ENCODE results near the gene CEP20. TPM values are rescaled to one million over a fixed set of nuclear protein-coding genes. Genes with fewer than 3 reads are reported as not detected.

The CEP20 gene
- total RNA-seq, 1 experiment from 2014 or later = 54.7 TPM

DNA sequence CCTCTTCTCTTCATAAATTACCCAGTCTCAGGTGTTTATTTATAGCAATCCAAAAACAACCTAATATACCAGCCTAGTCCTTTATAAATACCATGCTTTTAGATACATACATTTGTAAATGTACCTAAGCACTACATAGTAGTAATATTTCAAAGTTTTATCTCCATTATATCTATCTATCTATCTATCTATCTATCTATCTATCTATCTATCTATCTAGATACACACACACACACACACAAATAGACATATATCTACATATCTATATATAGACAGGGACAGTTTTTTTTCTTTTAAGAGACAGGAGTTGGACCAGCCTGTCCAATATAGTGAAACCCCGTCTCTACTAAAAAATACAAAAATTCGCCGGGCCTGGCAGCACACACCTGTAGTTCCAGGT is 5.8 kb downstream of the CEP20 start:
- no TSS peak for BruUV-seq (replicated peaks)
- H3K9me3 Mint-ChIP-seq (ENCODE audit: unreplicated experiment) = no peaks in the 10 kb centered on the region
- intact Hi-C loops (cut with micrococcal nuclease) = no loop called here
- H3K36me3 Mint-ChIP-seq (ENCODE audit: insufficient read depth, unreplicated experiment) = peaks cover 43% of the 10 kb centered on the region
- H3K4me3 Mint-ChIP-seq (ENCODE audit: unreplicated experiment) = no peak overlapping the region
- no peaks in the 10 kb centered on the region for H3K27me3 Mint-ChIP-seq (ENCODE audit: insufficient read depth, unreplicated experiment)
- POLR2A ChIA-PET = no interaction called here
- peak overlapping the region; percentile 16 for H3K27ac Mint-ChIP-seq (ENCODE audit: low read depth, unreplicated experiment)
- DNase-seq (ENCODE audit: unreplicated experiment) = no peak
- H3K4me1 Mint-ChIP-seq (ENCODE audit: insufficient read depth, unreplicated experiment) = peaks cover 26% of the 10 kb centered on the region
- TF ChIP-seq, protein P1, sequence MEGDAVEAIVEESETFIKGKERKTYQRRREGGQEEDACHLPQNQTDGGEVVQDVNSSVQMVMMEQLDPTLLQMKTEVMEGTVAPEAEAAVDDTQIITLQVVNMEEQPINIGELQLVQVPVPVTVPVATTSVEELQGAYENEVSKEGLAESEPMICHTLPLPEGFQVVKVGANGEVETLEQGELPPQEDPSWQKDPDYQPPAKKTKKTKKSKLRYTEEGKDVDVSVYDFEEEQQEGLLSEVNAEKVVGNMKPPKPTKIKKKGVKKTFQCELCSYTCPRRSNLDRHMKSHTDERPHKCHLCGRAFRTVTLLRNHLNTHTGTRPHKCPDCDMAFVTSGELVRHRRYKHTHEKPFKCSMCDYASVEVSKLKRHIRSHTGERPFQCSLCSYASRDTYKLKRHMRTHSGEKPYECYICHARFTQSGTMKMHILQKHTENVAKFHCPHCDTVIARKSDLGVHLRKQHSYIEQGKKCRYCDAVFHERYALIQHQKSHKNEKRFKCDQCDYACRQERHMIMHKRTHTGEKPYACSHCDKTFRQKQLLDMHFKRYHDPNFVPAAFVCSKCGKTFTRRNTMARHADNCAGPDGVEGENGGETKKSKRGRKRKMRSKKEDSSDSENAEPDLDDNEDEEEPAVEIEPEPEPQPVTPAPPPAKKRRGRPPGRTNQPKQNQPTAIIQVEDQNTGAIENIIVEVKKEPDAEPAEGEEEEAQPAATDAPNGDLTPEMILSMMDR (IDR thresholded peaks at IDR 0.05; ENCODE audit: unreplicated experiment) = no peak
- CTCF ChIA-PET = interaction anchor here (0.6 to 2.8 kb wide), 2 partner anchors 8 to 246 kb away, joined by 3 to 11 read pairs; no protein-coding TSS in a partner anchor

DNA sequence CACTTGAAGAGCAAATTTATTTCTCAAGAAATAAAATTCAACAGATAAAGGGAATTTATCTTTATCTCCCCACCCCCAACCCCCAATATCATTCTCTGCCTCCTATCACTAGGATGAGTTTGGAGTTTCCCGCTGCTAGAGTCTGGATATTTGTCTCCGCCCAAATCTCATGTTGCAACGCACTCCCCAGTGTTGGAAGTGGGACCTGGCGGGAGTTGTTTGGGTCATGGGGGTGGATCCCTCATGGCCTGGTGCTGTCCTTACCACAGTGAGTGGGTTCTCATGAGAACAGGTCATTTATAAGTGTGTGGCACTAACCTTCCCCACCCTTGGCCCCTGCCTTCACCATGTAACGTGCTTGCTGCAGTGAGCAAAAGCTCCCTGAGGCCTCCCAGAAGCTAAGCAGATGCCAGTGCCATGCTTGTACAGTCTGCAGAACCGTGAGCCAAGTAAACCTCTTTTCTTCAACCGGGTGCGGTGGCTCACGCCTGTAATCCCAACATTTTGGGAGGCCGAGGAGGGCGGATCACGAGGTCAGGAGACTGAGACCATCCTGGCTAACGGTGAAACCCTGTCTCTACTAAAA is 6.5 kb downstream of the CEP20 start:
- H3K9me3 Mint-ChIP-seq (ENCODE audit: unreplicated experiment) = no peaks in the 10 kb centered on the region
- CTCF ChIA-PET = no interaction called here
- BruUV-seq (replicated peaks) = no TSS peak
- no peak overlapping the region for H3K4me3 Mint-ChIP-seq (ENCODE audit: unreplicated experiment)
- TF ChIP-seq, protein P1 (IDR thresholded peaks at IDR 0.05; ENCODE audit: unreplicated experiment) = no peak
- H3K27ac Mint-ChIP-seq (ENCODE audit: low read depth, unreplicated experiment) = no peak overlapping the region
- H3K36me3 Mint-ChIP-seq (ENCODE audit: insufficient read depth, unreplicated experiment) = peaks cover 50% of the 10 kb centered on the region
- POLR2A ChIA-PET = interaction anchor here (3.5 kb wide), 1 partner anchor 18 kb away, joined by 20 read pairs; no protein-coding TSS in a partner anchor
- peaks cover 21% of the 10 kb centered on the region for H3K4me1 Mint-ChIP-seq (ENCODE audit: insufficient read depth, unreplicated experiment)
- DNase-seq (ENCODE audit: unreplicated experiment) = no peak
- intact Hi-C loops (cut with micrococcal nuclease) = no loop called here
- no peaks in the 10 kb centered on the region for H3K27me3 Mint-ChIP-seq (ENCODE audit: insufficient read depth, unreplicated experiment)

DNA sequence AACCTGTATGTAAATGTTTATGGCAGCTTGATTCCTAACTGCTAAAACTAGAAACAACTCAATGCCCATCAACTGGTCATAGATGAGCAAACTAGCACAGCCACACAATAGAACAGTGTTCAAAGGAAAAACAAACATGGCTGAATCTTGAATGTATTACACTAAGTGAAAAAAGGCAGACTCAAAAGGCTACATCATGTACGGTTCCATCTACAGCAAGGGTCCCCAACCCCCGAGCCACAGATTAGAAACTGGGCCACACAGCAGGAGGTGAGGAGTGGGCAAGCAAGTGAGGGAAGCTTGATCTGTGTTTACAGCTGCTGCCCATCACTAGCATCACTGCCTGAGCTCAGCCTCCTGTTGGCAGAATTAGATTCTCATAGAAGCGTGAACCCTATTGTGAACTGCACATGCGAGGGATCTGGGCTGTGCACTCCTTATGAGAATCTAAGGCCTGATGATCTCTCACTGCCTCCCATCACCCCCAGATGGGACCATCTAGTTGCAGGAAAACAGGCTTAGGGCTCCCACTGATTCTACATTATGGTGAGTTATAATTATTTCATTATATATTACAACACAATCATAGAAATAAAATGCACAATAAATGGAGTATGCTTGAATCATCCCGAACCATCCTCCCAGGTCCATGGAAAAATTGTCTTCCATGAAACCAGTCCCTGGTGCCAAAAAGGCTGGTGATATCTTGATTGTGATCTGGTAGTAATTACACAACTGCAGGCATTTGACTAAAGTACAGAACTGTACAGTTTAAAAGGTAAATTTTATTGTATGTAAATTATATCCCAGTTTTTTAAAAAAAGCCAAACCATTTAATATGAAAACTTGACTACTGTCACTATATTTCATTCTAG is 7.7 kb downstream of the CEP20 start:
- Mint-ChIP-seq H3K27ac (ENCODE audit: low read depth, unreplicated experiment) (peak overlapping the region; percentile 6), H3K36me3 (ENCODE audit: insufficient read depth, unreplicated experiment) (peaks cover 55% of the 10 kb centered on the region), H3K4me1 (ENCODE audit: insufficient read depth, unreplicated experiment) (peaks cover 13% of the 10 kb centered on the region), H3K27me3 (ENCODE audit: insufficient read depth, unreplicated experiment) (no peaks in the 10 kb centered on the region), H3K4me3 (ENCODE audit: unreplicated experiment) (no peak overlapping the region), H3K9me3 (ENCODE audit: unreplicated experiment) (no peaks in the 10 kb centered on the region)
- CTCF ChIA-PET = interaction anchor here (0.9 to 2.0 kb wide), 3 partner anchors 10 to 247 kb away, joined by 3 to 8 read pairs (median 3); no protein-coding TSS in a partner anchor
- TF ChIP-seq, protein P1 (IDR thresholded peaks at IDR 0.05; ENCODE audit: unreplicated experiment) = no peak
- no peak for DNase-seq (ENCODE audit: unreplicated experiment)
- POLR2A ChIA-PET = interaction anchor here (0.6 to 3.5 kb wide), 10 partner anchors 7 to 247 kb away, joined by 3 to 37 read pairs (median 4); partner anchors contain the start of gene CEP20
- BruUV-seq (replicated peaks) = no TSS peak
- intact Hi-C loops (cut with micrococcal nuclease) = no loop called here

DNA sequence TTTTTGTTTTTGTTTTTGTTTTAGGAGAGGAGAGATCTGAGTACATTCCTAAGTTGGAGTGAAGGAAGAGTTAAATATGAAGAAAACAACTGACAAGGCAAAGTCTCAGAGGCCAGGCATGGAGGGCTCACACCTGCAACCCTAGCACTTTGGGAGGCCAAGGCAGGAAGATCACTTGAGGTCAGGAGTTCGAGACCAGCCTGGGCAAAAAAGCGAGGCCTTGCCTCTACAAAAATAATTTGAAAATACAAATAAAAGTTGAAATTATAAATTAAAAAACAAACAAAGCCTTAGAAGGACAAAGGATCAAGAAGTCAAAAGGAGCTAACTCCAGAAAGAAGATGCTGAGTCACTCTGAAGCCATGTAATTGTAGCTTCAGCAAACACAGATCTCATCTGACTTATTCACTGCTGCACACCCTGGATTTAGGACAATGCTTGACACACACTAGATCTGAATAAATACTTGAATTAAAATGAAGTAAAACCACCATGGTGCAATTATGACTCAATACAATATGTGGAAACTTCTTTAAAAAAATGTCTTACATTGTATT is 9.1 kb downstream of the CEP20 start:
- Mint-ChIP-seq H3K4me3 (ENCODE audit: unreplicated experiment) (peak overlapping the region; percentile 10), H3K4me1 (ENCODE audit: insufficient read depth, unreplicated experiment) (peaks cover 17% of the 10 kb centered on the region), H3K36me3 (ENCODE audit: insufficient read depth, unreplicated experiment) (peaks cover 56% of the 10 kb centered on the region), H3K27ac (ENCODE audit: low read depth, unreplicated experiment) (peak overlapping the region; percentile 87), H3K27me3 (ENCODE audit: insufficient read depth, unreplicated experiment) (no peaks in the 10 kb centered on the region), H3K9me3 (ENCODE audit: unreplicated experiment) (no peaks in the 10 kb centered on the region)
- POLR2A ChIA-PET = interaction anchor here (0.6 to 3.5 kb wide), 9 partner anchors 9 to 416 kb away, joined by 3 to 37 read pairs (median 5); partner anchors contain the start of gene CEP20
- no TSS peak for BruUV-seq (replicated peaks)
- CTCF ChIA-PET = interaction anchor here (1.1 to 2.0 kb wide), 2 partner anchors 19 to 248 kb away, joined by 4 to 8 read pairs; no protein-coding TSS in a partner anchor
- TF ChIP-seq, protein P1 (IDR thresholded peaks at IDR 0.05; ENCODE audit: unreplicated experiment) = no peak
- intact Hi-C loops (cut with micrococcal nuclease) = loop anchor here (1.0 to 10.0 kb wide), 2 partner anchors 143 to 315 kb away; no protein-coding TSS in a partner anchor
- DNase-seq (ENCODE audit: unreplicated experiment) = peak; percentile 89

All from MCF 10A (cell line).